HG03457 (cell line): ENCODE measurements around the gene TAS2R41.

Experiments
- ATAC-seq: cut with Tn5 transposase; IDR thresholded peaks from one replicate; pipeline ENCODE4 v1.9.1; 2021; ENCODE audit warnings: moderate number of reproducible peaks; ENCODE audit not compliant: unreplicated experiment

Gene TAS2R41, protein sequence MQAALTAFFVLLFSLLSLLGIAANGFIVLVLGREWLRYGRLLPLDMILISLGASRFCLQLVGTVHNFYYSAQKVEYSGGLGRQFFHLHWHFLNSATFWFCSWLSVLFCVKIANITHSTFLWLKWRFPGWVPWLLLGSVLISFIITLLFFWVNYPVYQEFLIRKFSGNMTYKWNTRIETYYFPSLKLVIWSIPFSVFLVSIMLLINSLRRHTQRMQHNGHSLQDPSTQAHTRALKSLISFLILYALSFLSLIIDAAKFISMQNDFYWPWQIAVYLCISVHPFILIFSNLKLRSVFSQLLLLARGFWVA

DNA sequence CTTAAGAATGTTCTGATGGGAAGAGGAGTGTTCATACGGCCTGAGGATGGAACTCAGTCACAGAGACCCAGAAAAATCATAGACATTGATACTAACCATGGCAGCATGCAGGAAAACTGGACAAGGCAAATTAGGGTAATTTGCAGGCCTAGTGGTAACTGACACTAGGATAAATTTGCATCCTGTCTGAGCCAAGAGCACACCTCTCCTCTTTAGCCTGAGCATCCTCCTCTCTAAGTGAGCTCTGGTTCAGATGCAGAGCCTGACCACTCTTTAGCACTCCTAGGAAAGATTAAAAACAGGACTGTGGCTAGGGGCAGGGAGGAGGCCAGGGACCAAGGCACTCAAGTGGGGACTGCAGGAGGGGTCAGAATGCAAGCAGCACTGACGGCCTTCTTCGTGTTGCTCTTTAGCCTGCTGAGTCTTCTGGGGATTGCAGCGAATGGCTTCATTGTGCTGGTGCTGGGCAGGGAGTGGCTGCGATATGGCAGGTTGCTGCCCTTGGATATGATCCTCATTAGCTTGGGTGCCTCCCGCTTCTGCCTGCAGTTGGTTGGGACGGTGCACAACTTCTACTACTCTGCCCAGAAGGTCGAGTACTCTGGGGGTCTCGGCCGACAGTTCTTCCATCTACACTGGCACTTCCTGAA is at the start of gene TAS2R41:
TSS of gene TAS2R41 (plus strand) at position 373 of the 650 bp plus-strand sequence. CDS start at position 373, 0 bp downstream.
- no peak for ATAC-seq

GRCh38 chr7:143429770-143430698 is 47.6 kb upstream of the TAS2R41 start:
- no peak for ATAC-seq

GRCh38 chr7:143431109-143431508 is 46.6 kb upstream of the TAS2R41 start:
- ATAC-seq: no peak

DNA sequence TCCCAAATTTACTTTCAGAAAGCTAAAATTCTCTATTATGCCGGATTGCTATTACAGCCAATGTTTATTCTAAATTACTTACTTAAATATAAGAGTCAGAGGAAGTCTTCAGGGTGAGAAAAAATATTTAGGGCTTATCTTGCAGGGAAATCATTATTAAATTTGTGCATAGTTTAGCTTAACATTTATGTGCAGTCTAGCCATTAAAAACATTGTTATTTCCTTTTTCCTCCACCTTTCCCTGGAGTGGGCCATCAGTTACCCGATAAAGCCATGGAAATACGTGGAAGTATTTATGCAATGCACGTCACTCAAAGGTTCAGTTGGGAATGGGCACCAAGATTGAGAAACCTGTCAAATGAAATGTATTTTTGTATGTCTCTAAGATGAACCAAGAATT is 43.9 kb upstream of the TAS2R41 start:
- no peak for ATAC-seq

- no peak for ATAC-seq
Measured at GRCh38 chr7:143434660-143435059, 43.0 kb upstream of the TAS2R41 start.

- ATAC-seq: no peak
Measured at GRCh38 chr7:143435266-143435665, 42.4 kb upstream of the TAS2R41 start.

GRCh38 chr7:143436325-143436946 is 41.2 kb upstream of the TAS2R41 start:
- peak; percentile 90 for ATAC-seq

DNA sequence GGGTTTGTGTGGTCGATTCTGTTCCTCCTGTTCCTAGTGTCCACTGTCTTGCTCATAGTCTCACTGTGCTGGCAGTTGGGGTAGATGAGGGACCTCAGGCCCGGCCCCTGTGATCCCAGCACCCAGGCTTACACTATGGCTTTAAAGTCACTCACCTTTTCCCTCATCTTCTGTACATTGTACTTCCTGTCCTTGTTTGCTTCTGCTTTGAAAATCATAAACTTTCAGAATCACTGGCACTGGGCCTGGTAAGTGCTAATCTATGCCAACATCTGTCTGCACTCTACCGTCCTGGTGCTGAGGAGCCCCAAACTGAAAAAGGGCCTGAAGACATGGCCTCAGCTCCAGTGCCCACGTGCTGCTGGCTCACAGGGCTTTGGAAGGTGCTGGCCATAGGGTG is 40.1 kb upstream of the TAS2R41 start:
- peak; percentile 45 for ATAC-seq

- ATAC-seq: no peak
Measured at GRCh38 chr7:143439866-143440265, 37.8 kb upstream of the TAS2R41 start.

GRCh38 chr7:143443153-143443552 is 34.5 kb upstream of the TAS2R41 start, which contains the start of gene TAS2R60:
TAS2R60 (plus strand) TSS chr7:143443453; CDS start chr7:143443453, 0 bp downstream.
- no peak for ATAC-seq

DNA sequence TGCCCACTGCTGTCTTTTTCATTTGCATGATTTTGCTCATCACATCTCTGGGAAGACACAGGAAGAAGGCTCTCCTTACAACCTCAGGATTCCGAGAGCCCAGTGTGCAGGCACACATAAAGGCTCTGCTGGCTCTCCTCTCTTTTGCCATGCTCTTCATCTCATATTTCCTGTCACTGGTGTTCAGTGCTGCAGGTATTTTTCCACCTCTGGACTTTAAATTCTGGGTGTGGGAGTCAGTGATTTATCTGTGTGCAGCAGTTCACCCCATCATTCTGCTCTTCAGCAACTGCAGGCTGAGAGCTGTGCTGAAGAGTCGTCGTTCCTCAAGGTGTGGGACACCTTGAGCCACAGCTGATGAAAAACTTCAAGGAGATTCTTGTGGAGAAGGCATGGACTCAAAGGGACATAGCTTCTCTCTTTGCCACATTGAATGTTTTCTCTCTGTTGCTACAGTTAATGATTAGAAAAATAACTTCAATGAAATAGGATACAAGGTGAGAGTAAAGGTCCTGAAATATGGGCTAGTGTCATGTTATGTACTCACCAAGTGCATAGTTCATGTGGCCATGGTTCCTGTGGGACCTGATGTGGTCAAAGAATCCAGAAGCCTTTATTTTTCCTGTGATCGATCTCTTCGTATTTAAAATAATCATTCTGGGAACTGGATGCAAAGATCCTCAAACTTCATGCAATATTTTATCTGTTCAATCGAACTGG is 33.5 kb upstream of the TAS2R41 start:
- no peak for ATAC-seq

DNA sequence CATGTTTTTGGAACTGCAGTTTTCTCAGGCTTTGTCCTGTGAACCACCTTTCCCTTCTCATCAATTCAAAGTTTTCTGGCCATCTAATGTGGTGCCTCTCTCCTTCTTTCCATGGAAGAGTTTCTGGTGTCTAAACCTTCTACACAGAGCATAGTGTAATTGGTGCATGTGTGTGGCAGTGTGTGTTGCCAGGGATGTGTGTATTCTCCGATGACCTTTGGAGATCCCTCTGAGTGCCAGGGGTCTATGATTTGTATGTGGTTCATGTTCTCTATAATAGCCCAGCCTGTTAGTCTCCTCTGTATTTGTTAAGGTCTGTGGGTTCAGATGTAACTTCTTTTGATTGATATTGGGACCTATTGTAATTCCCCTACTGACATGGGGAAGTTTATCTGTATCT is 32.9 kb upstream of the TAS2R41 start:
- no peak for ATAC-seq

GRCh38 chr7:143447466-143447865 is 30.2 kb upstream of the TAS2R41 start:
- ATAC-seq: no peak

GRCh38 chr7:143448429-143448828 is 29.2 kb upstream of the TAS2R41 start:
- ATAC-seq: no peak

DNA sequence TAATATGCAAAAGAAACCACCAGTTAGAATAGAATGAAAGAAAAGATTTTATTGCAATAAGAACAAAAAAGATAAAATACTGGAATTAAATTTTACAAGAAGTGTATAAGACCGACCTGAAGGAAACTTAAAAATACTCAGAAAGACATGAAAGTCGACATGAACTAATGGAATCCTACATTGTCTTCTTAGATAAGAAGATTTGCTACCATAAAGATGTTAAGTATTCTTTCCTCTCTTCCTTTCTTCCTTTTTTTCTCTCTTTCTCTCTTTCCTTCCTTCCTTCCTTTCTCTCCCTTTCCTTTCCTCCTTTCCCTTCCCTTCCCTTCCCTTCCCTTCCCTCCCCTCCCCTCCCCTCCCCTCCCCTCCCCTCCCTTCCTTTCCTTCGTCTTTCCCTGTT is 27.9 kb upstream of the TAS2R41 start:
- ATAC-seq: no peak

DNA sequence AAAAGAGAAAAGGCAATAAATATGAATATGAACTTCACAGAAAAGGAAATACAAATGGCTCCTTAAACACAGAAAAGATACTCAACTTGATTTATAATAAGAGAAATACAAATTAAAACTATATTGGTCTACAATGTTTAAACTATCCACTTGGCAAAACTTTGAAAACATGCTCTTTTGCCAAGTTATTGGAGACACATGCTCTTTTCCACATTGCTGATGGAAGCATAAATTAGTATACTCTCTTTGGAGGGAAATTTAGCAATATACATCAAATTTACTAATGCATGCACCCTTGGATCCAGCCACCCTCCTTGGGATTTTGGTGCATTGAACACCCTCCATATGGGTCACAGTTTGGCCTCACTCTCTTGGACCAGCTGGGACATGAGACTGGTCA is 26.6 kb upstream of the TAS2R41 start:
- no peak for ATAC-seq

DNA sequence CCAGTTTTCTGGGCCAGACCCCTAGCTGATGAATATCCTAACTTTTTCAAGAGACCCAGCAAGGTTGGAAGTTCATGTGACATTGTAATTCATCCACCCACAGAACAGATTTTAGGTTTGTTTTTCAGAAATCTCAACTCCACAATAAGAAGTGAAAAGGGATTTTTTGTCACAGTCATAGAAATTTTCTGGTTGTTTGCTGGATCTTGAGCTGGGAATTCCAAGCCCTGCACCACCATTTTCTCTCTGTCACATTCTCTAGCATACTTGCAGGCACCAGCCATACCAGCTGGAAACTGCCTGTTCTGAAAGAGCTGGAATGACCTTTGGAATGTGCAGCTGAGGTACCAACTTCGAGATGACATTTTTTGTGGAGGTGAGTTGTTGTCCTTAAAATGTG is 25.9 kb upstream of the TAS2R41 start:
- ATAC-seq: no peak

DNA sequence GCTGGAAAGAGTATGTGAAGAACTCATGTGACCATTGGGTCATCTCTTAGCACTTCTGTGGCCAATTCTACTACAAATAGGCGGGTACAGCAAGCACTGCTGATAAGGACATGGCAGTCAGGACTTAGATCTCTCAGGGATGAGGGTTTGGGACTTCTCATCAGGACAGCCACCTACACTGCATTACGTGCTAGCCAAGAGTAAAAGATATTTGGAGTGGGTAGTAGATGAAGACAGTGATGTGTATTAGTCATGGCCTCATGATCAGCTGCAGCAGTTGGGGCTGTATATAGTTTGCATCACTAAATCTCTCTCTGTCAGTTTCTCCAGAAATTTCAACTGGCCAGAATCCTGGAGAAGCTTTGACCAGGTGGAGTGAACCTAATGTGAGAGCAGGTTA is 25.2 kb upstream of the TAS2R41 start:
- ATAC-seq: no peak

DNA sequence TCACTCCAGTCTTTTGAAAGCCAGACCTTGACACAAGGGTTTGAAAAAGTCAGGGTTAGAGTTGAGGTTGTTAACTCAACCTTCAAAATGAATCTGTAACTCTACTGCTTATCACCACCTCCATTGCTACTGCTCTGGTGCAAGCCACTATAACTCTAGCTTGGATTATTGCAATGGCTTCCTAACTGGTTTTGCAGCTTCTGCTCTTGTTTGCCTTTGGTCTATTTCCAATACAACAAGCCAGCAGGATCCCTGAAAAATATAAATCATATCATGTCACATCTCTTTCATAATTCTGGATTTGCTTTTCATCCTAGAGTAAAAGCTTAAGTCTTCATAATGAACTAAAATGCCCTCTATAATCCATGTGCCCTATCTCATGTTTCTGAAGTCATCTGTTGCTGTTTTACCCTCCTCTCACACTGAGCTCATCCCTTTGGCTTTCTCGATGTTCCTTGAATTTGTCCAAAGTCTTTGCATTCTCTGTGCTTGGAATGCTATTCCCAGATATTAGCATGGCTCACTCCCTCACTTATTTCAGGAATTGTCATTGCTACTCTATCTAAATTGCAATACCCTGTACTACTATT is 23.5 kb upstream of the TAS2R41 start:
- no peak for ATAC-seq

GRCh38 chr7:143455491-143455890 is 22.2 kb upstream of the TAS2R41 start:
- ATAC-seq: no peak
